ENCODE measurements around the gene TBXAS1. TPM values are rescaled to one million over a fixed set of nuclear protein-coding genes. Genes with fewer than 3 reads are reported as not detected.
A peak's percentile ranks its signal among the peaks of the same experiment; 100 is the strongest.

TBXAS1 gene
- total RNA-seq, 2 donors from 2014 or later = 19.3 to 44.1 TPM

DNA sequence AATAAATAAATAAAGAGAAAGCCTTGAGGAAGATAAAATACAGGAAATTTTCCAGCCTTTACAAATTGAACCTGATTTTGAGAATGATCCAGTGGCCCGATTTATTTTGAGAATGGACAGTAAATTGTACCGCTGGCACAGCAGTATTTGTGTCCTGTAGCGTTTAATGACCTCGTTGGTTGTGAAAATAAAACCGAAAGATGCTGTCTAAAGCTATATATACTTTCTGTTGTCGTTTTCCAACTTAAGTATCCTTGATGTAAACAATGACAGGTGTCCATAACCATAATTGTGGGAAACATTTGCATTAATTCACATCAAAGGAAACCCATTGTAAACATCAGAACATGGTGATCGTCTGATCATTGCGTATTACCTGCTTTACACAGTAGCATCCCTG, 38.8 kb downstream of the TBXAS1 start:
- TF ChIP-seq, protein P1, sequence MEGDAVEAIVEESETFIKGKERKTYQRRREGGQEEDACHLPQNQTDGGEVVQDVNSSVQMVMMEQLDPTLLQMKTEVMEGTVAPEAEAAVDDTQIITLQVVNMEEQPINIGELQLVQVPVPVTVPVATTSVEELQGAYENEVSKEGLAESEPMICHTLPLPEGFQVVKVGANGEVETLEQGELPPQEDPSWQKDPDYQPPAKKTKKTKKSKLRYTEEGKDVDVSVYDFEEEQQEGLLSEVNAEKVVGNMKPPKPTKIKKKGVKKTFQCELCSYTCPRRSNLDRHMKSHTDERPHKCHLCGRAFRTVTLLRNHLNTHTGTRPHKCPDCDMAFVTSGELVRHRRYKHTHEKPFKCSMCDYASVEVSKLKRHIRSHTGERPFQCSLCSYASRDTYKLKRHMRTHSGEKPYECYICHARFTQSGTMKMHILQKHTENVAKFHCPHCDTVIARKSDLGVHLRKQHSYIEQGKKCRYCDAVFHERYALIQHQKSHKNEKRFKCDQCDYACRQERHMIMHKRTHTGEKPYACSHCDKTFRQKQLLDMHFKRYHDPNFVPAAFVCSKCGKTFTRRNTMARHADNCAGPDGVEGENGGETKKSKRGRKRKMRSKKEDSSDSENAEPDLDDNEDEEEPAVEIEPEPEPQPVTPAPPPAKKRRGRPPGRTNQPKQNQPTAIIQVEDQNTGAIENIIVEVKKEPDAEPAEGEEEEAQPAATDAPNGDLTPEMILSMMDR (IDR thresholded peaks at IDR 0.05) = no peak
- TF ChIP-seq POLR2A (IDR thresholded peaks at IDR 0.05) = no peak
- no peak for TF ChIP-seq POLR2AphosphoS5 (IDR thresholded peaks at IDR 0.05)
- Histone ChIP-seq H3K4me3 (no peak overlapping the region), H3K27me3 (replicated peaks; ENCODE audit: insufficient read depth) (no peaks in the 10 kb centered on the region), H3K36me3 (no peaks in the 10 kb centered on the region), H3K9me3 (no peaks in the 10 kb centered on the region), H3K4me1 (replicated peaks) (no peaks in the 10 kb centered on the region), H3K27ac (no peak overlapping the region)
- intact Hi-C loops (cut with DNase I) = no loop called here
- DNase-seq (ENCODE audit: low spot score) = no peak
- 91% methylated on average over 8 of the region's 8 CpGs for WGBS

DNA sequence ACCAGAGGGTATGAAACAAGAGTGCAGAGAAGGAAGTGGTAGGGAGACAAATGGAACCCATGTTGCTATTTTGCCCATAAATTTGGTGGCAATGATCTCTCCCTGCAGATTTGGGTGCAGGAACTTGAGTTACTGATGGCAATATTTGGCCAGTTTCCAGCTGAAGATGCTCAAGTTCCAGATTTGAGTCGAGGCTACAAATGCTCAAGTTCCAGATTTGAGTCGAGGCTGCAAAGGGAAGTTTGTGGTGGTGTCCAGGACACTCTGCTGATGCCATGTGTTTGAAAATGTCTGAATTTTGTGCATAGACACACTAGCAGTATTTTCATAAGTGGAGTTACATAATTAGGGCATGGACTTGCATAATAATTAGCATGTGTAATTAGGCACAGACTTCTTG, 40.8 kb downstream of the TBXAS1 start:
- no peak overlapping the region for H3K4me3 ChIP-seq
- DNase-seq (ENCODE audit: low spot score) = no peak
- H3K36me3 ChIP-seq = no peaks in the 10 kb centered on the region
- no peaks in the 10 kb centered on the region for H3K4me1 ChIP-seq (replicated peaks)
- no peaks in the 10 kb centered on the region for H3K27me3 ChIP-seq (replicated peaks; ENCODE audit: insufficient read depth)
- 78% methylated on average over 2 of the region's 2 CpGs for WGBS
- intact Hi-C loops (cut with DNase I) = no loop called here
- no peaks in the 10 kb centered on the region for H3K9me3 ChIP-seq
- no peak for TF ChIP-seq POLR2AphosphoS5 (IDR thresholded peaks at IDR 0.05)
- no peak for TF ChIP-seq POLR2A (IDR thresholded peaks at IDR 0.05)
- TF ChIP-seq, protein P1 (IDR thresholded peaks at IDR 0.05) = no peak
- no peak overlapping the region for H3K27ac ChIP-seq

DNA sequence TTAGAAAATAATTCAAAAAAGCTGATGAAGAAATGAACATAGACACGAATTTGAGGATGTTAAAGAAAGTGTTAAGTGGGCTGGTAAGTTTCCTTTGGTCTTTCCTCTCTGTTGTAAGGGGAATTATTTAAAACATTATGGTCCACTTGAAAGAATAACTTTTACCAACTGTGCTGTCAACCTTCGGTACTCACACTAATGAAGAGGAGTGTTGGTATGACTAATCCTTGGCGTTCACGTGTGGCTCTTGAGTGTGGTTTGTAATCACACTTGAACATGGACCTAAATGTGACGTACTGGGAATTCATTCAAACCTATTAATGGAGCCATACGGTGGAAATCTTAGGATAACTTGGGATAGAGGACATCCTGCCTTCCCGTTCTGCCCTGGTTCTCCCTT, 41.3 kb downstream of the TBXAS1 start:
- Histone ChIP-seq H3K27me3 (replicated peaks; ENCODE audit: insufficient read depth) (no peaks in the 10 kb centered on the region), H3K9me3 (no peaks in the 10 kb centered on the region), H3K36me3 (no peaks in the 10 kb centered on the region), H3K4me3 (no peak overlapping the region), H3K4me1 (replicated peaks) (no peaks in the 10 kb centered on the region), H3K27ac (peak overlapping the region in 1 of 2 donors; percentile 44)
- no peak for DNase-seq (ENCODE audit: low spot score)
- intact Hi-C loops (cut with DNase I) = no loop called here
- WGBS = 80% methylated on average over 7 of the region's 7 CpGs
- no peak for TF ChIP-seq POLR2AphosphoS5 (IDR thresholded peaks at IDR 0.05)
- TF ChIP-seq POLR2A (IDR thresholded peaks at IDR 0.05) = no peak
- TF ChIP-seq, protein P1 (IDR thresholded peaks at IDR 0.05) = no peak

DNA sequence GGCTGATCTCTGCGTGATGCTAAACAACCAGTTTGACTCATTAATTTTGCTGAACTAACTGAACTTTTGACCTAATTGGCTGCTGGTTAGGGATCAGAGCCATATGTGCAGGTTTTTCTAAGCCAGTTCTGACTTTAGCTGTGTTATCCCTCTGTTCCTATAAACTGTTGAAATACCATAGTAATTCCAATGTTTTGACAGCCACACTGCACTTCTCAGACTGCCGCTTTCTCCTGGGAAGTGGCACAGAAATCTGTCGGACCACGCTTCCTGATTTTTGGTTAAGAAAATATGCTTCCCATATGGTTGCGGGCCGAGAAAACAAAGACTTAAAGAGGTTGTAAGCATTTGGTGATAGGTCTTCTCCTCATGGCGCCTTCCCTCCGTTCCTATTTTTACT, 42.3 kb downstream of the TBXAS1 start:
- TF ChIP-seq POLR2AphosphoS5 (IDR thresholded peaks at IDR 0.05) = peak; percentile 13
- TF ChIP-seq, protein P1 (IDR thresholded peaks at IDR 0.05) = no peak
- TF ChIP-seq POLR2A (IDR thresholded peaks at IDR 0.05) = no peak
- H3K27ac ChIP-seq = peak overlapping the region in 1 of 2 donors; percentile 44
- 43% methylated on average over 8 of the region's 8 CpGs for WGBS
- H3K4me3 ChIP-seq = no peak overlapping the region
- no peaks in the 10 kb centered on the region for H3K9me3 ChIP-seq
- intact Hi-C loops (cut with DNase I) = no loop called here
- DNase-seq (ENCODE audit: low spot score) = no peak
- no peaks in the 10 kb centered on the region for H3K27me3 ChIP-seq (replicated peaks; ENCODE audit: insufficient read depth)
- no peaks in the 10 kb centered on the region for H3K36me3 ChIP-seq
- no peaks in the 10 kb centered on the region for H3K4me1 ChIP-seq (replicated peaks)

DNA sequence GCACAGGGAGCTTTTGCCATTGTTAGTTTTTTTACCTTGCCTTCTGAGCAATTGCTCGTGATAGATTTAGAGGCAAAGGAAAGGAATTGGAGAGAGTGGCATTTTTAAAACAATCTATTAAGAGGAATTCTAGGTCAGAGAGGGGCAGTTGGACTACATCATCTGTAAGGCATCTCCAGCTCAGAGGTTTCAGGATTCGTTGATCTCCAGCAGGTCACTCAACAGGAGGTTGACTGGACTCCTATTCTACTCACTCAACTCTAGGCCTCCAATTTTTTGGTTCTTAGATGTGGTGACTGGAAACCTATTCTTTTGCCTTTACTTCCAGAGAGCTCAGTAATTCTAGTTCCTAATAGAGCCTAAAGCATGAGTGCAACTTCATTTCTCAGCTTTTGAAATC, 42.8 kb downstream of the TBXAS1 start:
- DNase-seq (ENCODE audit: low spot score) = no peak
- Histone ChIP-seq H3K36me3 (no peaks in the 10 kb centered on the region), H3K27ac (no peak overlapping the region), H3K9me3 (no peaks in the 10 kb centered on the region), H3K4me1 (replicated peaks) (no peaks in the 10 kb centered on the region), H3K27me3 (replicated peaks; ENCODE audit: insufficient read depth) (no peaks in the 10 kb centered on the region), H3K4me3 (no peak overlapping the region)
- intact Hi-C loops (cut with DNase I) = no loop called here
- TF ChIP-seq, protein P1 (IDR thresholded peaks at IDR 0.05) = no peak
- TF ChIP-seq POLR2AphosphoS5 (IDR thresholded peaks at IDR 0.05) = no peak
- WGBS = 47% methylated on average over 2 of the region's 2 CpGs
